GM18868 (cell line): ENCODE results near the gene SUN3.

Experiments used
- ATAC-seq: cut with Tn5 transposase; IDR thresholded peaks from one replicate; pipeline ENCODE4 v1.9.1; 2021; ENCODE audit warnings: mild to moderate bottlenecking, moderate library complexity; ENCODE audit not compliant: unreplicated experiment

The SUN3 gene

DNA sequence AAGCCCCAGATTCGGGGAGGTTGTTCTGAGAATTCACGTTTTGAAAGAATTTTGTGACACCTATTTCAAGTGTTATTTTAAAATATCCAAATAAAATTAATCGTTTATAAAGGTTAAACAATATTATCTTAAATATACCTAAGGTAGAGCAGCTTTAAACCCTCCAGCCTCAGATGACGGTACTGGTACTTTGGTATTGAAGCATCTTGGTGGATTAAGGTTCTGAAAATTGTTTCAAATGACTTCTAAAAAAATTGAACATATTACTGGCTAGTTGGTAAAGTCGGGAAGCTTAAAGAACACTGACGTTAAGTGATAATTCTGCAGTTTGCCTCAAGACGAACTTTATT lies 49.1 kb downstream of the SUN3 start:
- no peak for ATAC-seq

- peak; percentile 99 for ATAC-seq
These were observed 49.6 kb downstream of the SUN3 start, which contains the start of gene HUS1 for GRCh38 chr7:47979145-47979831. HUS1 (minus strand) TSS chr7:47979615; CDS start chr7:47979519, 96 bp downstream.

- no peak for ATAC-seq
These were observed 50.1 kb downstream of the SUN3 start for GRCh38 chr7:47978790-47979144.

DNA sequence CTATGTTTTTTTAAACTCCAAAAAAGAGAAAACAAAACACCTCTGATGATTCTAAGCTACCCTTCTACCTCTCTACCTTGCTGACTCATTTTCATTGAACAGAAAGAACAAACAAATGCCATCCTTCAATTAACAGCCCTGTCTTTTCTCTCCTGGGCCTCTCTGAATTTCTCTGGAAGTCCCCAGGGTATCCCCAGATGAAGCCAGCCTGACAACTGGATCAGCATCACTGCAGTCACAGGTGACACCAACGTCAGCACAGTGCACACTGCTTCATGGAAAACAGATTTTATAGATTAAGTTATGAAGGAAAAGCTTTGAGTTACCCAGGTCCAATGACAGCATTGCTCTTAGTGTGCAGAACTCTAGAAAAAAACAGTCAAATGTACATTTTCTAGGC lies 55.2 kb downstream of the SUN3 start:
- ATAC-seq, result peak; percentile 74

DNA sequence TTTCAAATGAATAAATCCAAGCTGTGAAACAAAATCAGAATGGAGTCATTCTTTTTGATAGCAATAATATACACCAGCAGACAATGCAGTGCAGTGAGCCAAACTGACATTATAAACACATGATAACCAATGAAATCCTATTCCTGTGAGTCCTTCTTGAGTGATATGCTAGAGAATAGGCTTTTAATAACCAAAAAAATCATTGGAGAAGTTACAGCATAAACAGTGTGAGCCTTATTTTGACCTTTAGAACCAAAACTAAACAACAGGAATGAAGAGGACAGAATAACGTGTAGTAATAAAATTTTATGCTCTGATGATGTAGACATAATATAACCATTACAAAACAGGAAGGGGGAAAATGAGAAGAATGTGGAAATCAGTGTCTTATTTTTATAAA lies 58.1 kb downstream of the SUN3 start:
- ATAC-seq, result no peak

GRCh38 chr7:47968847-47969774 lies 59.8 kb downstream of the SUN3 start:
- peak; percentile 81 for ATAC-seq

DNA sequence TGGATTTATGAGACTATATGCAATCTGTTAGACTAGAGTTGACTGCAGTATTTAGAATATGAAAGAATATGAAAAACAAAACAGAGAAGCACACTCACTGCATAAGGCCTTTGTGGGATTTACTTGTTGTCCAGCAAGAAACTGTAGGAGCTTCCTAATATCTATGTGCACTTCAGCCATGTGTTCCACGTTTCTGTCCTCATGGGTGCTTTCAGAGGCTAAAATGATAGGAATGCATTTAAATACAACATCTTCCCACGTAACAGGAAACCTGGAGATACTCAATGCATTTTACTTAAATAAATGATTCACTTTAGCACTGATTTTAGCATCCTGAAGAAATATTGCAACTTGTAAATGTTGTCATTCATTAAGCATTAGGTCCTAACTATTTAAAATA lies 61.2 kb downstream of the SUN3 start:
- ATAC-seq, result no peak

GRCh38 chr7:47967123-47967522 lies 61.8 kb downstream of the SUN3 start:
- no peak for ATAC-seq

GRCh38 chr7:47965456-47965855 lies 63.5 kb downstream of the SUN3 start:
- no peak for ATAC-seq

DNA sequence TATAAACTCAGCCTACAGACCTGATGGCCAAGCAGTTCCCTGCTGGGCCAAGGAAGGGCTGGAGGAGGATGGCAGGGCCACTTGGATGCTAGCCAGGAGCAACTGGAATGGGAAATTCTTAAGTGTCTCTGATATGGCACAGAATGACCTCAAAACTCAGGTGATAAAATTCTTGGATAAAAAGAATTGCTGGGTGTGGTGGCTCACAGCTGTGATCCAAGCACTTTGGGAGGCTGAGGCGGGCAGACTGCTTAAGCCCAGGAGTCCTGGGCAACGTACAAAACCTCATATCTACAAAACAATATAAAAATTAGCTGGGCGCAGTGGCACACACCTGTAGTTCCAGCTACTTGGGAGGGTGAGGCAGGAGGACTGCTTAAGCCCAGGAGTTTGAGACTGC lies 66.6 kb downstream of the SUN3 start:
- ATAC-seq, result no peak

DNA sequence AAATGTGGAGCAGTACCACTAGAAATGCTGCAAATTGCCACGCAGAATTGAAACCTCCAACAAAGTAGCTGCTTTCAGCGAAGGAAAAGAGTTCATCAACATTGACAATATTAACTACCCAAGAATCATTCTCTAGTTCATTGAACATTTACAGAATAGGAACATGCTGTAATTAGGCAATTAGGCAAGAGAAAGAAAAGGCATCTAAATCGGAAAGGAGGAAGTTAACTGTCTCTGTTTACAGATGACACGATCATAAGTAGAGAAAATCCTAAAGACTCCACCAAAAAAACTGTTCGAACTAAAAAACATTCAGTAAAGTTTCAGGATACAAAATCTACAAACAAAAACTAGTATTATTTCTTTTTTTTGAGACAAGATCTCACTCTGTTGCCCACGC lies 71.8 kb downstream of the SUN3 start:
- ATAC-seq, result no peak

- no peak for ATAC-seq
These were observed 72.7 kb downstream of the SUN3 start for GRCh38 chr7:47956220-47956619.

- peak; percentile 27 for ATAC-seq
These were observed 74.5 kb downstream of the SUN3 start for GRCh38 chr7:47954231-47954911.

DNA sequence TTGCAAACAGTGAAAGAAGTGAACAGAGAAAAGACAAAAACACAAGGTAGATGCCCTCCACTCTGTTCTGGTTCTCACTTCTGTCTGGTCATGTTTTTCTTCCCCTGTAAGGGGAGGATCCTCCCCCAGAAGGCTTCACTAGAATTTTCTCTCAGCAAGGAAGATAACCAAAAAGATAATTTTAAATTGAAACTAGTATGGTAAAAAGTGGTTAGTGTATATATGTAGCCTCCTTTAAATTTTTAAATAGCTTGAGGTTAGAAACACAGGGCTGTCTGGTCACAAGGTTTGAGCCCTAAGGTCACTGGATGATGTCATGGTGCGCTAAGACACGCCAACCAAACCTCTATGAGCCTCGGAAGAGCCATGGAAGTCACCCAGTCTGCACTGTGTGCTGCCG lies 75.1 kb downstream of the SUN3 start:
- ATAC-seq, result peak; percentile 39

DNA sequence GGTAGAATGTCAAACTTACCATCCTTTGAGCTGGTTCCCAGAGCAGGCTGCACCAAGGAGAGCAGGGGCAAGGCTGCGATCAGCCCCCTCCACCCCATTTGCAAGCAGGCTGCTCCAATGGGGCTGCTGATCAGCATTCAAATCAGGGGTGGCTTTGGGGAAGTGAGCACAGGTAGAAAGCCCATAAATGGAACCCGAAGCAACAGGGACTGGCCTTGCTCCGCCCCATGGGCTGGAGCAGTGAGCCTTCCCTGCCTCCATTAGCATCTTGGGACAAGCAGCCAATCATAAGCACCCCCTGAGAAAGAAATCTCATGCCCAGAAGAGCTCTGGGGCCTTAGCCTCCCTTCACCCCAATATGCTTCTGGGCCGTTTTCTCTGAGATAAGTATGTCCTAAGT lies 76.7 kb downstream of the SUN3 start:
- no peak for ATAC-seq

- ATAC-seq, result peak; percentile 55
These were observed 77.5 kb downstream of the SUN3 start for GRCh38 chr7:47951374-47951773.

GRCh38 chr7:47950714-47951113 lies 78.2 kb downstream of the SUN3 start:
- ATAC-seq, result no peak

DNA sequence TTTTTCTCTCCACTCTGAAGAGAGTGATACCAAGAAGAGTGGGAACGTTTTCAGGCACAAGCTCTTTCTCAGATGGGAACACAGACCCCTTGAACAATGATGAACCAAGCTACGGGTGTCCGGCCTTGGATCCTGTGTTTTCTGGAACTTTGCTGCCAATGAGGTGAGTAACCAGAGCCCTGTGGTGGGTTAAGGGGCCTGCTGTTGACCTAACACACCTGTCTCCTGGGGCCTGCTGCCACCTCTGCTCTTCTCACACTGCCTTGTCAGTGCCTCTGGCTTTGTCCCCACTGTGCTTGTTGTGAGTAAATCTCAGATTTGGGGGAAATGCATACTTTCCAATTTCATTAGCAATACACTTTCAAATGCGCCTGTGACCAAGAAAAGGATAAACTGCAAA lies 79.2 kb downstream of the SUN3 start:
- no peak for ATAC-seq

- ATAC-seq, result no peak
These were observed 80.6 kb downstream of the SUN3 start, which contains the start of gene PKD1L1 for GRCh38 chr7:47948141-47948790. PKD1L1 (minus strand) TSS chr7:47948466; CDS start chr7:47948440, 26 bp downstream.

DNA sequence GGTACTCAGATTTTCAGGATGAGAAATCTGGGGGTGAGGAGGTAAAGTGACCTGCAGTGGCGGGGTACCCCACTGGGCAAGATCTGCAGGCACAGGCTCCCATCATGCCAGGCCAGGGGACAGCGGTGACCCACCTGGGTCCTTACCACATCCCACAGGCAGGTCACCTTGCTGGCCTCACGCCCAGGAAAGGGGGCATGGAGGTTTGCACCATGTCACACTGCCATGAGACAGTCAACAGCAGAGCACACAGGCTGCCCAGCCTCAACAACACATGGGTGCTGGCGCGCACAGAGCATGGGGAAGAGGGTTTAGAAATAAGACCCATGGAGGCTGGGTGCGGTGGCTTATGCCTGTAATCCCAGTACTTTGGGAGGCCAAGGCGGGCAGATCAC lies 81.6 kb downstream of the SUN3 start:
- ATAC-seq, result no peak
